CD4-positive, alpha-beta T cell (primary cell): ENCODE measurements around the gene CTBP1. TPM values are rescaled to one million over a fixed set of nuclear protein-coding genes. Genes with fewer than 3 reads are reported as not detected.

Experiments used
- ATAC-seq: fragments of 200-7000 bp; cut with Tn5 transposase; one replicate; pipeline ENCODE4 v1.10.0; 2022; ENCODE audit warnings: mild to moderate bottlenecking; ENCODE audit not compliant: poor library complexity
- CTCF ChIA-PET: fragments of 350-600 bp; sonication (Branson Sonifier 250); formaldehyde crosslinking; loops from one replicate; lab custom pipeline; 2021; ENCODE audit warnings: antibody characterized with exemption, inconsistent platforms; lab: Charles Lee
- POLR2A ChIA-PET: fragments of 350-600 bp; sonication (Branson Sonifier 250); formaldehyde crosslinking; loops from one replicate; lab custom pipeline; 2021; ENCODE audit warnings: antibody characterized with exemption, inconsistent platforms; lab: Charles Lee
- DNase-seq, 14 experiments: peaks; one replicate each; pipeline ENCODE4 v3.0.0-alpha.2; 2013 to 2020; ENCODE audit warnings: mixed read lengths in 2 of 14
- H3K27ac ChIP-seq, 2 donors: one replicate each; pipeline versions ENCODE4 v1.5.1 to v1.7.0; 2013; ENCODE audit warnings: low read length in 2 of 2, low read depth in 1 of 2, mild to moderate bottlenecking in 1 of 2
- H3K27me3 ChIP-seq, 2 experiments: 1 replicate in 1 of 2; 2 replicates in 1 of 2; pipeline versions ENCODE4 v1.6.1 to v1.7.0; 2013; ENCODE audit warnings: low read length in 2 of 2, control low read depth in 1 of 2, mild to moderate bottlenecking in 1 of 2, moderate library complexity in 1 of 2; ENCODE audit not compliant: insufficient read depth in 2 of 2, control insufficient read depth in 1 of 2
- H3K36me3 ChIP-seq: one replicate; pipeline ENCODE4 v1.6.1; 2013; ENCODE audit warnings: low read length, control low read depth; ENCODE audit not compliant: insufficient read depth
- H3K4me1 ChIP-seq: one replicate; pipeline ENCODE4 v1.6.1; 2013; ENCODE audit warnings: low read length, control low read depth; ENCODE audit not compliant: insufficient read depth
- H3K4me3 ChIP-seq: one replicate; pipeline ENCODE4 v1.5.1; 2013; ENCODE audit warnings: mild to moderate bottlenecking, low read length, moderate library complexity
- H3K9me3 ChIP-seq, 2 experiments: 1 replicate in 1 of 2; 2 replicates in 1 of 2; pipeline versions ENCODE4 v1.6.1 to v1.7.0; 2013; ENCODE audit warnings: low read length in 2 of 2, mild to moderate bottlenecking in 2 of 2, control low read depth in 1 of 2, moderate library complexity in 1 of 2; ENCODE audit not compliant: control insufficient read depth in 1 of 2, insufficient read depth in 1 of 2
- H3K27ac Mint-ChIP-seq: one replicate; pipeline ENCODE4 v1.8.0; 2020; ENCODE audit warnings: mixed read lengths
- H3K27me3 Mint-ChIP-seq: one replicate; pipeline ENCODE4 v1.8.0; 2021; ENCODE audit warnings: mixed read lengths
- H3K36me3 Mint-ChIP-seq: one replicate; pipeline ENCODE4 v1.8.0; 2021; ENCODE audit warnings: low read depth, mixed read lengths
- H3K4me1 Mint-ChIP-seq: one replicate; pipeline ENCODE4 v1.8.0; 2021; ENCODE audit warnings: low read depth, mixed read lengths
- H3K4me3 Mint-ChIP-seq: one replicate; pipeline ENCODE4 v1.8.0; 2020; ENCODE audit warnings: mild to moderate bottlenecking, mixed read lengths
- H3K9me3 Mint-ChIP-seq: one replicate; pipeline ENCODE4 v1.8.0; 2020; ENCODE audit warnings: mixed read lengths
- CTCF ChIP-seq: fragments of 200-600 bp; IDR thresholded peaks from one replicate; pipeline ENCODE4 v1.8.0; 2022; ENCODE audit warnings: antibody characterized with exemption, mild to moderate bottlenecking
- intact Hi-C, 2 experiments: fragments of 100-400 bp; cut with DNase I in 1 of 2; cut with micrococcal nuclease in 1 of 2; formaldehyde crosslinking; loops; one replicate each; pipeline versions ENCODE4 v1.15.1 to v1.9.0; 2023 to 2025; cut with DNase I, micrococcal nuclease
- total RNA-seq, 174 experiments: library from RNA in 2 of 174; stranded (reverse) in 2 of 174; gene quantifications; one replicate each; pipeline ENCODE4 v1.2.3 and lab custom pipeline; 2021 to 2026

CTBP1 gene
- total RNA-seq, 2 experiments from 2014 or later: 132 to 148 TPM

- peak; percentile 52 for ATAC-seq
- ChIA-PET CTCF (interaction anchor here (0.6 kb wide), 1 partner anchor 97 kb away, joined by 3 read pairs; no protein-coding TSS in a partner anchor), POLR2A (interaction anchor here (0.7 to 2.9 kb wide), 7 partner anchors 12 to 175 kb away, joined by 3 to 10 read pairs (median 6); partner anchors contain the start of genes CTBP1 and UVSSA)
- no peak overlapping the region for H3K27ac ChIP-seq
- peaks cover 0 to 25% of the 10 kb centered on the region in 2 experiments for H3K9me3 ChIP-seq
- H3K36me3 ChIP-seq: no peaks in the 10 kb centered on the region
- Mint-ChIP-seq H3K4me1 (peaks cover 34% of the 10 kb centered on the region), H3K4me3 (peak overlapping the region; percentile 82), H3K27ac (no peak overlapping the region), H3K27me3 (peaks cover 29% of the 10 kb centered on the region), H3K36me3 (no peaks in the 10 kb centered on the region), H3K9me3 (no peaks in the 10 kb centered on the region)
- DNase-seq: peak; percentile 36 to 83 (median 54)
- no peak for TF ChIP-seq CTCF
- peaks cover 31% of the 10 kb centered on the region in 2 experiments for H3K27me3 ChIP-seq
- H3K4me1 ChIP-seq: peaks cover 42% of the 10 kb centered on the region
- H3K4me3 ChIP-seq: peak overlapping the region; percentile 47
- intact Hi-C loops: no loop called here
Observed at GRCh38 chr4:1171311-1172227, 77.4 kb downstream of the CTBP1 start.

DNA sequence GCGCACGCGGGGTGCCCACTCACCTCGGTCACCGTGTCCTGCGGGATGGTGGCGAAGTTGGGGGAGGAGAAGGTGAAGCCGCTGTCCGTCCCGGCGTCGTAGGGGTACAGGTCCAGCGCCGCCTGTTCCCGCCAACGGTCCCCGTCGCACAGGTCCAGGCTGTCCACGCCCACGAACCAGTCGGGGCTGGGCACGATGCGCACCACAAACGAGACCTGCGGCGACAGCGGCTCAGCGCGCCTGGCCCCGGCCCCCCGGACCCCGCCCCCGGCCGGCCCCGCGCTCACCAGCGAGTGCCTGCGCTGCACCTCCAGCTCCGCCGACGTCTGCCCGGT, 78.0 kb downstream of the CTBP1 start:
- H3K9me3 ChIP-seq: peaks cover 0 to 25% of the 10 kb centered on the region in 2 experiments
- Mint-ChIP-seq H3K27ac (no peak overlapping the region), H3K36me3 (no peaks in the 10 kb centered on the region), H3K4me3 (peak overlapping the region; percentile 82), H3K27me3 (peaks cover 29% of the 10 kb centered on the region), H3K9me3 (no peaks in the 10 kb centered on the region), H3K4me1 (peaks cover 30% of the 10 kb centered on the region)
- ChIA-PET POLR2A (interaction anchor here (0.7 to 2.9 kb wide), 5 partner anchors 29 to 176 kb away, joined by 3 to 10 read pairs (median 7); partner anchors contain the start of genes CTBP1 and UVSSA), CTCF (no interaction called here)
- ATAC-seq (no peak), DNase-seq (no peak)
- no peak for TF ChIP-seq CTCF
- peaks cover 31% of the 10 kb centered on the region in 2 experiments for H3K27me3 ChIP-seq
- peak overlapping the region; percentile 47 for H3K4me3 ChIP-seq
- no peaks in the 10 kb centered on the region for H3K36me3 ChIP-seq
- intact Hi-C loops: no loop called here
- no peak overlapping the region for H3K27ac ChIP-seq
- H3K4me1 ChIP-seq: peaks cover 43% of the 10 kb centered on the region

DNA sequence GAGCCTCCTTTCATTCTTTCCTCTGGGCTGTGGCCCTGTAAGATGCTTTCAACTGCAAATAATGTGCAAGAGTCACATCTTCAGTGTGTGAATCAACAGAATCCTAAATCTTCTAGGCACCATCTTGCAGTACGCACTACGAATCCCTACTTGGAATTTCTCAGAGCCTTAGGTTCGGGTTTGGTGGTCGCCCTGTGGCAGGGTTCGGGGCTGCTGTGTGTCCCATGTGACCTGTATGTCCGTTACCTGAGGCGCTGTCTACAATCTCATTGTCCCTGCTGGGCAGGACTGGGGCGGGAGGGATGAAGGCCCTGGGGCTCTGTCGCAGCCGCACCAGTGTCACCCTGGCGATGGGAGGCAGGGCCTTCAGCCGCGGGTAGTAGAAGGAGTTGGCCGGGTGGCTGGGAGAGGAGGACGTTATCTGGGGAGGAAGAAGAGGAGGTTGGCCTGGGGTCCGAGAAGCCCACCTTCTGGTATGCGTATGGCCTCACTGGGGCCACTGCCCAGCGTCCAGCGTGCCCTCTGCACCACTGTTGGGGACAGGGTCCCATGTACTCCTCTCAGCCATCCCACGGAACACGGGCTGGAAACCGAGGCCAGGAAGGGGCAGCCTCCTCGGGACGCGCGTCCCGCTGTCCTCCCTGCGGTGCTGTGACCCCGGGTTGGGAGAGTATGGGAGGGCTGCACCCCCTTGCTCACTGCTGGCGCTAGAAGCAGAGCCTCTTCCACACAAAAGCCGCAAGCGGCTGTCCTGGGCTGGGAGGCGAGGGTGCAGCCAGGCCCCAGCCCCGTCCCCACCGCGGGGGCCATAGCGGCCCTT, 78.6 kb downstream of the CTBP1 start:
- peaks cover 30% of the 10 kb centered on the region for H3K4me1 Mint-ChIP-seq
- ChIA-PET POLR2A (interaction anchor here (0.7 to 2.9 kb wide), 5 partner anchors 30 to 176 kb away, joined by 3 to 10 read pairs (median 7); partner anchors contain the start of genes CTBP1 and UVSSA), CTCF (no interaction called here)
- no peak for DNase-seq
- no peaks in the 10 kb centered on the region for H3K9me3 Mint-ChIP-seq
- no peaks in the 10 kb centered on the region for H3K36me3 Mint-ChIP-seq
- no peak overlapping the region for H3K27ac Mint-ChIP-seq
- ATAC-seq: no peak
- no peak for TF ChIP-seq CTCF
- intact Hi-C loops: no loop called here
- Histone ChIP-seq H3K4me3 (no peak overlapping the region), H3K9me3 (peaks cover 0 to 25% of the 10 kb centered on the region in 2 experiments), H3K27ac (no peak overlapping the region), H3K27me3 (peaks cover 31% of the 10 kb centered on the region in 2 experiments), H3K4me1 (peaks cover 43% of the 10 kb centered on the region), H3K36me3 (no peaks in the 10 kb centered on the region)
- peaks cover 29% of the 10 kb centered on the region for H3K27me3 Mint-ChIP-seq
- H3K4me3 Mint-ChIP-seq: peak overlapping the region; percentile 56
